Large intestine (tissue), 3 donors: Measurements from ENCODE around the gene NFKBIA. TPM values are rescaled to one million over a fixed set of nuclear protein-coding genes. Genes with fewer than 3 reads are reported as not detected.

Experiments
- DNase-seq, 2 donors: peaks; one replicate each; pipeline versions ENCODE4 v3.0.0 to v3.0.0-alpha.2; 2013
- H3K27ac ChIP-seq: one replicate; pipeline ENCODE4 v1.5.1; 2013; ENCODE audit warnings: low read length
- H3K27me3 ChIP-seq: 2 replicates; pipeline ENCODE4 v1.6.1; 2013; ENCODE audit warnings: low read length; ENCODE audit not compliant: control insufficient read depth, insufficient read depth
- H3K36me3 ChIP-seq: 2 replicates; pipeline ENCODE4 v1.6.1; 2013; ENCODE audit warnings: low read length; ENCODE audit not compliant: control insufficient read depth, insufficient read depth
- H3K4me1 ChIP-seq: one replicate; pipeline ENCODE4 v1.6.1; 2013; ENCODE audit warnings: low read length; ENCODE audit not compliant: control insufficient read depth, insufficient read depth
- H3K4me3 ChIP-seq: one replicate; pipeline ENCODE4 v1.5.1; 2013; ENCODE audit warnings: low read length
- H3K9me3 ChIP-seq: one replicate; pipeline ENCODE4 v1.6.1; 2013; ENCODE audit warnings: mild to moderate bottlenecking, low read depth, low read length, moderate library complexity; ENCODE audit not compliant: control insufficient read depth
- WGBS: methylation state at CpG from one replicate; pipeline ENCODE4 v1.1.5; 2013; ENCODE audit warnings: low lambda C conversion rate; ENCODE audit not compliant: insufficient coverage; 5-methylcytosine and 5-hydroxymethylcytosine counted together
- polyA plus RNA-seq: library from polyadenylated mRNA; unstranded; fragments of 120-200 nt; gene quantifications from one replicate; pipeline ENCODE4 v1.2.1, GENCODE V29; 2013

NFKBIA gene
- polyA plus RNA-seq, 1 donor = 118 TPM

- H3K9me3 ChIP-seq = no peaks in the 10 kb centered on the region
Measured at GRCh38 chr14:35430459-35431199, 26.1 kb upstream of the NFKBIA start.

GRCh38 chr14:35429951-35430350 is 25.4 kb upstream of the NFKBIA start:
- 43% methylated on average over 2 of the region's 4 CpGs for WGBS
- DNase-seq = no peak
- Histone ChIP-seq H3K36me3 (no peaks in the 10 kb centered on the region), H3K27me3 (no peaks in the 10 kb centered on the region), H3K9me3 (no peaks in the 10 kb centered on the region), H3K27ac (no peak overlapping the region), H3K4me1 (no peaks in the 10 kb centered on the region), H3K4me3 (no peak overlapping the region)

More at GRCh38 chr14:35430459-35431199, 26.1 kb upstream of the NFKBIA start:
- H3K4me3 ChIP-seq = no peak overlapping the region
- H3K36me3 ChIP-seq = no peaks in the 10 kb centered on the region
- H3K27me3 ChIP-seq = no peaks in the 10 kb centered on the region
- no peak for DNase-seq
- H3K4me1 ChIP-seq = no peaks in the 10 kb centered on the region
- WGBS = 83% methylated on average over 3 of the region's 13 CpGs
- H3K27ac ChIP-seq = no peak overlapping the region

- H3K27me3 ChIP-seq = no peaks in the 10 kb centered on the region
- WGBS = 40% methylated on average over 1 of the region's 2 CpGs
- no peak for DNase-seq
- H3K27ac ChIP-seq = no peak overlapping the region
- no peaks in the 10 kb centered on the region for H3K9me3 ChIP-seq
- no peaks in the 10 kb centered on the region for H3K36me3 ChIP-seq
- no peaks in the 10 kb centered on the region for H3K4me1 ChIP-seq
- H3K4me3 ChIP-seq = no peak overlapping the region
Measured at GRCh38 chr14:35425850-35426249, 21.3 kb upstream of the NFKBIA start.

GRCh38 chr14:35423621-35424020 is 19.1 kb upstream of the NFKBIA start:
- no peak overlapping the region for H3K4me3 ChIP-seq
- H3K9me3 ChIP-seq = no peaks in the 10 kb centered on the region
- H3K4me1 ChIP-seq = no peaks in the 10 kb centered on the region
- H3K27me3 ChIP-seq = no peaks in the 10 kb centered on the region
- DNase-seq = no peak
- H3K36me3 ChIP-seq = no peaks in the 10 kb centered on the region
- no peak overlapping the region for H3K27ac ChIP-seq

- no peaks in the 10 kb centered on the region for H3K9me3 ChIP-seq
- H3K4me3 ChIP-seq = no peak overlapping the region
- 67% methylated on average over 1 of the region's 7 CpGs for WGBS
- H3K36me3 ChIP-seq = no peaks in the 10 kb centered on the region
- no peaks in the 10 kb centered on the region for H3K4me1 ChIP-seq
- DNase-seq = no peak
- H3K27ac ChIP-seq = no peak overlapping the region
- H3K27me3 ChIP-seq = no peaks in the 10 kb centered on the region
Measured at GRCh38 chr14:35420036-35420811, 15.7 kb upstream of the NFKBIA start.

- no peaks in the 10 kb centered on the region for H3K4me1 ChIP-seq
- no peak for DNase-seq
- H3K27me3 ChIP-seq = no peaks in the 10 kb centered on the region
- H3K27ac ChIP-seq = no peak overlapping the region
- WGBS = 58% methylated on average over 2 of the region's 7 CpGs
- H3K9me3 ChIP-seq = no peaks in the 10 kb centered on the region
- H3K36me3 ChIP-seq = no peaks in the 10 kb centered on the region
- H3K4me3 ChIP-seq = no peak overlapping the region
Measured at GRCh38 chr14:35419429-35419841, 14.9 kb upstream of the NFKBIA start.

GRCh38 chr14:35418093-35418492 is 13.5 kb upstream of the NFKBIA start:
- no CpG with 5 or more reads among the region's 2 CpGs for WGBS

GRCh38 chr14:35416108-35416750 is 11.7 kb upstream of the NFKBIA start:
- Histone ChIP-seq H3K36me3 (no peaks in the 10 kb centered on the region), H3K4me3 (no peak overlapping the region), H3K9me3 (no peaks in the 10 kb centered on the region), H3K27me3 (no peaks in the 10 kb centered on the region), H3K27ac (no peak overlapping the region), H3K4me1 (no peaks in the 10 kb centered on the region)
- DNase-seq = no peak
- no CpG with 5 or more reads among the region's 5 CpGs for WGBS

More at GRCh38 chr14:35418093-35418492, 13.5 kb upstream of the NFKBIA start:
- no peaks in the 10 kb centered on the region for H3K4me1 ChIP-seq
- H3K27ac ChIP-seq = no peak overlapping the region
- H3K9me3 ChIP-seq = no peaks in the 10 kb centered on the region
- DNase-seq = no peak
- H3K4me3 ChIP-seq = no peak overlapping the region
- H3K36me3 ChIP-seq = no peaks in the 10 kb centered on the region
- no peaks in the 10 kb centered on the region for H3K27me3 ChIP-seq

GRCh38 chr14:35414365-35414764 is 9.8 kb upstream of the NFKBIA start:
- Histone ChIP-seq H3K4me3 (no peak overlapping the region), H3K9me3 (no peaks in the 10 kb centered on the region), H3K27me3 (no peaks in the 10 kb centered on the region), H3K36me3 (no peaks in the 10 kb centered on the region), H3K4me1 (no peaks in the 10 kb centered on the region), H3K27ac (no peak overlapping the region)
- WGBS = no CpG with 5 or more reads among the region's 4 CpGs
- DNase-seq = no peak

- WGBS = no CpG with 5 or more reads among the region's 12 CpGs
- H3K4me3 ChIP-seq = no peak overlapping the region
- H3K4me1 ChIP-seq = no peaks in the 10 kb centered on the region
- no peaks in the 10 kb centered on the region for H3K27me3 ChIP-seq
- no peaks in the 10 kb centered on the region for H3K9me3 ChIP-seq
- H3K27ac ChIP-seq = no peak overlapping the region
- DNase-seq = no peak
- no peaks in the 10 kb centered on the region for H3K36me3 ChIP-seq
Measured at GRCh38 chr14:35412272-35413056, 7.9 kb upstream of the NFKBIA start.
